Measurements from ENCODE around the gene TTLL11. TPM values are rescaled to one million over a fixed set of nuclear protein-coding genes. Genes with fewer than 3 reads are reported as not detected.

The TTLL11 gene
- polyA plus RNA-seq, 1 donor (not counting 4 experiments of a cell fraction or from before 2014, with no cell fraction given) = 8.0 TPM

DNA sequence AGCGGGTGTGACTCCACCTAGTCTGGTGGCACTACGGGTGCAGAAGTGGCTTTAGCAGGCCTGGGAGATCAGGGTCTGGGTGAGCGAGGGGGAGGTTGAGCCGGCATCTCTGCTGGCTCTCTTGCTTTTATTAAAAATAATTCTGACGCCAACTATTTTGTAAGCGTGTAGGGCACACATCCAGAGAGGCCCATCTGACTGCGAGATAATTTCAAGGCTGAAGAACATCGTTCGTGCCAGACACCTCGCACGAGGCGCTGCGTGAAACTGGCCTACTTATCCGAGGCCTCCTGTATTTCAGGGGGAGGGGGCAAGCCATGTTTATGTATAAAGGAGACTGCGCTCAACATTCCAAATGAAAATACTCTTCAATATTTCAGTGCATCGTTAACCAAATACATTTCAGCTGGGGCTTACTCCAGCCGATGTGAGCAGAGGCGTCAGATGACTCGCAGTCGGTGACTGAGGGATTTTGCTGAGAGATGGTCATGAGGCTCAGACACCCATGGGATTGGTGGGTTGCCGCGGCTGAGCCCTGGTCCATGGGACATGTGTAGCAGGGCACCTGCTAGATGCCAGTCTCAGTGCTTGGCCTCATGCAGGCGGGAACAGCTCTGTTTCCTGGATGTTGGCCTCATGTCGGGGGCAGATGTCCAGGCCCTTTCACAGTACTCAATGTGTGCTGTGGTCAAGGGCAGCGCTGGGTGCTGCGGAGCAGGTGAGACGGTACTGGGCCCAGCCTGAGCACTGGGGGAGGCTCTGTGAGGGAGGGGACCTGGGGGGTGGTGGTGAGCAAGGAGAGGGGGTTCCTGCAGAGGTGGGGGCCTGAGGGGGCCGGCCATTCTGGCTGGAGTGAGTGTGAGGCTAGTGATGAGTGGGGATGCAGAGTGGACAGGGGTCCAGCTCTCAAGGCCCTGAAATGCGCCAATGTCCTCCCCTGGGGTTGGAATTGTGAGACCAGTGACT is 240.2 kb downstream of the TTLL11 start:
- DNase-seq (ENCODE audit: low read depth, low spot score) (no peak), FAIRE-seq (no peak)
- Histone ChIP-seq H3K9me1 (ENCODE audit: control insufficient read depth, extremely low read depth, insufficient read depth, low read length) (no peaks in the 10 kb centered on the region), H4K20me1 (ENCODE audit: control insufficient read depth, extremely low read depth, insufficient read depth, low read length) (no peaks in the 10 kb centered on the region), H3K4me2 (ENCODE audit: control insufficient read depth, extremely low read depth, insufficient read depth, low read depth, low read length) (no peak overlapping the region), H3K27ac (ENCODE audit: control insufficient read depth, insufficient read depth, low read length) (no peak overlapping the region), H3K9ac (ENCODE audit: control insufficient read depth, extremely low read depth, insufficient read depth, low read length) (no peak overlapping the region), H3K79me2 (ENCODE audit: control insufficient read depth, insufficient read depth, low read length) (no peaks in the 10 kb centered on the region), H3K27me3 (ENCODE audit: control insufficient read depth, extremely low read depth, insufficient read depth, low read length) (no peaks in the 10 kb centered on the region), H3K4me1 (ENCODE audit: control insufficient read depth, extremely low read depth, insufficient read depth, low read length) (no peaks in the 10 kb centered on the region), H2AFZ (ENCODE audit: control insufficient read depth, low read length) (no peak overlapping the region), H3K36me3 (ENCODE audit: control insufficient read depth in 2 of 2, extremely low read depth in 1 of 2, insufficient read depth in 2 of 2, low read length in 2 of 2) (peaks cover 2 to 9% of the 10 kb centered on the region in 2 experiments), H3K4me3 (ENCODE audit: control insufficient read depth in 2 of 3, extremely low read depth in 1 of 3, insufficient read depth in 2 of 3, low read depth in 1 of 3, low read length in 3 of 3) (no peak overlapping the region), H3K9me3 (ENCODE audit: control insufficient read depth, low read depth, low read length) (no peaks in the 10 kb centered on the region)
- dilution Hi-C loops (cut with MboI; ENCODE audit: extremely low pct_ligation_motif_present, low sequenced_read_pairs) = no loop called here
- no peak for TF ChIP-seq EZH2 (IDR thresholded peaks at IDR 0.05; ENCODE audit: low read length)
- TF ChIP-seq, protein P1, sequence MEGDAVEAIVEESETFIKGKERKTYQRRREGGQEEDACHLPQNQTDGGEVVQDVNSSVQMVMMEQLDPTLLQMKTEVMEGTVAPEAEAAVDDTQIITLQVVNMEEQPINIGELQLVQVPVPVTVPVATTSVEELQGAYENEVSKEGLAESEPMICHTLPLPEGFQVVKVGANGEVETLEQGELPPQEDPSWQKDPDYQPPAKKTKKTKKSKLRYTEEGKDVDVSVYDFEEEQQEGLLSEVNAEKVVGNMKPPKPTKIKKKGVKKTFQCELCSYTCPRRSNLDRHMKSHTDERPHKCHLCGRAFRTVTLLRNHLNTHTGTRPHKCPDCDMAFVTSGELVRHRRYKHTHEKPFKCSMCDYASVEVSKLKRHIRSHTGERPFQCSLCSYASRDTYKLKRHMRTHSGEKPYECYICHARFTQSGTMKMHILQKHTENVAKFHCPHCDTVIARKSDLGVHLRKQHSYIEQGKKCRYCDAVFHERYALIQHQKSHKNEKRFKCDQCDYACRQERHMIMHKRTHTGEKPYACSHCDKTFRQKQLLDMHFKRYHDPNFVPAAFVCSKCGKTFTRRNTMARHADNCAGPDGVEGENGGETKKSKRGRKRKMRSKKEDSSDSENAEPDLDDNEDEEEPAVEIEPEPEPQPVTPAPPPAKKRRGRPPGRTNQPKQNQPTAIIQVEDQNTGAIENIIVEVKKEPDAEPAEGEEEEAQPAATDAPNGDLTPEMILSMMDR (optimal IDR thresholded peaks at IDR 0.05 in 1 of 3, IDR thresholded peaks at IDR 0.05 in 1 of 3, conservative IDR thresholded peaks at IDR 0.05 in 1 of 3; ENCODE audit: extremely low read depth in 1 of 3, insufficient read depth in 2 of 3, low read length in 3 of 3) = no peak

DNA sequence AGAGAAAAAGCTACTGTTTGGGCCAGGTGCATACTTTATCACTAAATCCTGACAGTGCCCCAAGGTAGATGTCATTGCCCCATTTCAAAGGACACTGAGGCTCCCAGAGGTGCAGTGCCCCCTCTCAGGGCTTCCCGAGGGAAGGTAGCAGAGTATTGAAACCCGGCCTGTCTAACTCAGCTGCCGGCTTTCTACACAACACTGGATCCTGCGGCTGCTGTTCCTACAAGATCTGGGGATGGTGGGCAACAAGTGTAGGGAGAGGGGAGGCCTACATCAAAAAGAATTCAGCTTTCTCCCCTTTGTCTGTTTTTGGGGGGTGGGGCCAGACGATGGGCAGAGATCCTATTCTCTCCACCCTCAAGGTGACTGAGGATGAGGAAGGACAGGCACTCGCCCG is 240.9 kb downstream of the TTLL11 start:
- no peaks in the 10 kb centered on the region for H3K9me1 ChIP-seq (ENCODE audit: control insufficient read depth, extremely low read depth, insufficient read depth, low read length)
- no peaks in the 10 kb centered on the region for H3K79me2 ChIP-seq (ENCODE audit: control insufficient read depth, insufficient read depth, low read length)
- dilution Hi-C loops (cut with MboI; ENCODE audit: extremely low pct_ligation_motif_present, low sequenced_read_pairs) = no loop called here
- no peaks in the 10 kb centered on the region for H3K9me3 ChIP-seq (ENCODE audit: control insufficient read depth, low read depth, low read length)
- H3K4me3 ChIP-seq (ENCODE audit: control insufficient read depth in 2 of 3, extremely low read depth in 1 of 3, insufficient read depth in 2 of 3, low read depth in 1 of 3, low read length in 3 of 3) = no peak overlapping the region
- H3K9ac ChIP-seq (ENCODE audit: control insufficient read depth, extremely low read depth, insufficient read depth, low read length) = no peak overlapping the region
- no peaks in the 10 kb centered on the region for H4K20me1 ChIP-seq (ENCODE audit: control insufficient read depth, extremely low read depth, insufficient read depth, low read length)
- DNase-seq (ENCODE audit: low read depth, low spot score) (no peak), FAIRE-seq (no peak)
- peaks cover 2 to 9% of the 10 kb centered on the region in 2 experiments for H3K36me3 ChIP-seq (ENCODE audit: control insufficient read depth in 2 of 2, extremely low read depth in 1 of 2, insufficient read depth in 2 of 2, low read length in 2 of 2)
- H3K27ac ChIP-seq (ENCODE audit: control insufficient read depth, insufficient read depth, low read length) = no peak overlapping the region
- no peak overlapping the region for H3K4me2 ChIP-seq (ENCODE audit: control insufficient read depth, extremely low read depth, insufficient read depth, low read depth, low read length)
- no peak overlapping the region for H2AFZ ChIP-seq (ENCODE audit: control insufficient read depth, low read length)
- H3K4me1 ChIP-seq (ENCODE audit: control insufficient read depth, extremely low read depth, insufficient read depth, low read length) = no peaks in the 10 kb centered on the region
- H3K27me3 ChIP-seq (ENCODE audit: control insufficient read depth, extremely low read depth, insufficient read depth, low read length) = no peaks in the 10 kb centered on the region
- no peak for TF ChIP-seq EZH2 (IDR thresholded peaks at IDR 0.05; ENCODE audit: low read length)
- TF ChIP-seq, protein P1 (optimal IDR thresholded peaks at IDR 0.05 in 1 of 3, IDR thresholded peaks at IDR 0.05 in 1 of 3, conservative IDR thresholded peaks at IDR 0.05 in 1 of 3; ENCODE audit: extremely low read depth in 1 of 3, insufficient read depth in 2 of 3, low read length in 3 of 3) = no peak

Data from keratinocyte (primary cell).